Measurements from ENCODE around the gene CACNA1C.

CACNA1C gene

DNA sequence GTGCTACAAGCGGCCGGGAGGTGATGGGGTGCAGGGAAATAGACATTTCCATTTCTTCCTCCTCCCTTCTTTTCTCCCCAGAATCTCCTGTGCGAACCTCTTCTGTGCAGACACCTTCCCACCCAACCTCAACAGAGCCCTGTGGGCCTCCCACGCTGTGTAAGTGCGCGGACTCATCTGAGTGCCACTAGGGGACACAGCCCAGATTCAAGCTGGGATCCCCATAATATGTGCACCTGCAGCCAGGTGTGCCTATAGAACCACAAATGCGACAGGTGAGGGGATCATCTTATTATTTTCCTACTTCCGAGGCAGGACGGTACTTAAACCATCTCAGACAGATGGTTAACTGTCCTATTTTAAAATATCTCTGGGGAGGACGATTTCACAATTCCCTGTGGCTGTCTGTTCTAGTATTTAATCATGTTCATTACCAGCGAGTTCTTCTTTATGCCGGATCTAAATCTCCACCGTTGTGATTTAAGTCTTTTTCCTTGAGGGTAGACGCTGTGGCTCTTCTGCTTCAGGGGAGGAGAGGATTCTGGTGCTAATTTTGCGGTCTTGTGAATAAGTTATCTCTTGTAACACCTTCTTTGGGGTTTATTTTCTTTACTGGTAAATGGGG is 17.2 kb upstream of the CACNA1C start:
- DNase-seq: no peak

- DNase-seq: no peak
These were observed 13.8 kb upstream of the CACNA1C start for GRCh38 chr12:2039034-2039433.

- no peak for DNase-seq
These were observed 9.7 kb upstream of the CACNA1C start for GRCh38 chr12:2043054-2043453.

- no peak for DNase-seq
These were observed 8.6 kb upstream of the CACNA1C start for GRCh38 chr12:2044165-2044564.

- no peak for DNase-seq
These were observed 5.8 kb upstream of the CACNA1C start for GRCh38 chr12:2046957-2047356.

DNA sequence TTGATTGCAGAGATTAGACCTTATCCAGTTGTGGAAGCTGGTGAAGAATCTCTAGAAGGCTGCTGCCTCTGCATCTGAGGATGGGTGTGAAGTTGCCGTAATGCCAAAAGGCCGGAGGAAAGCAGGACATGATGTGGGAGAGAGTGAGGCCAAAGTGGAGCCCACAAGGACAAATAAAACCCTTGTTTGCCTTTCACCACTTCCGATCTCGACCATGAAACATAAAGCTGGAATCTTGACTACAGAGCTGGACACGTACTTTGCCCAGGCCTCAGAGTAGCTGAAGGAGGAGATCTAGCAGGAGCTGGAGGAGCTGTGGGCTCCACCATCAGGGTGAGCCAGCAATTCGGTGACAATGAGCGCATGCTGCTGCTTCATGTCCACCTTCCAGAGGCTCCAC is 5.0 kb upstream of the CACNA1C start:
- no peak for DNase-seq

GRCh38 chr12:2049604-2050540 is 2.9 kb upstream of the CACNA1C start:
- DNase-seq: no peak

GRCh38 chr12:2051700-2052621 is 826 bp upstream of the CACNA1C start:
- DNase-seq: no peak

GRCh38 chr12:2053691-2054090 is 904 bp downstream of the CACNA1C start:
- no peak for DNase-seq

DNA sequence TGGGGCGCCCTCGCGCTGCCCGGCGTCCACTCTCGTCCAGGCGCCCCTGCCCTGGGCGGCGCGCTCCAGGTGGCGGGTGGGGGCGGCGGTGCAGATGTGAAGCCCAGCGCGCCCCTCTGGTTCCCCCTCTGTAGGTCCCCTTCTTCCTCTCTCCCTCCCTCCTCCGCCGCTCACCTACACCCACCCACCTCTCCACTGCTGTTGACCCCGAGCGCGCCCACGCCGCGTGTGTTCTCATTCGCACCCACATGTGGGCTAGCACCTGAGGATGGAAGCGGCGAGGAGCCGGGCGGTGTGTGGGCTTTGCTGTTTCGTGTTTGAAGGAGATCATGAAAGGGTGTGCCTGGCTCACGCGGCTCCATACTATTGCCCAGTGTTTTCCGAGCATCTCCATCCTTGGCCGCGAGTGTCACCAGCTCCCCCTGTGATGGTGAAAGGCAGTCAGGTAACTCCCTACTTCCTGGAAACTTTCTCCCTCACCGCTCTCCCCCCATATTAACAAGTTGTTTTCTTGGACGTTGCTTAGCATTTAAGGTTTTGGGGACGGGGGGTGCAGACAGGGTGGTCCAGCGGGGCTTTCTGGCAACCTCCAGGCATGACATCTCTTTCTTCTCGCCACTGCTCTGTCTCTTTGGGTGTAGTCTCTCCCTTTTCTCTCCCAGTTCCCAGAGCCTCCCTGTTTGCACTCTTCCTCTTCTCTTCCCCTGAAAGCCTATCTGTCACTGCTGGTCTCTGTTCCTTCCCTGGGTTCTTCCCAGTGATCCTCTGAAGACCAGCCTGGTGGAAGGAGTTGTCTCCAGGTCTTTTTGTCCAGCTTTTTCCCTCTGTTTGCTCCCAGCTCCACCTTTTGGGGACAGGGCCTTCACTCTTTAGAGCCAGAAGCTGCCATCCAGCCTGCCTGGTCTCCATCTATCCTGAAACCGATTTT is 1.6 kb downstream of the CACNA1C start:
- no peak for DNase-seq

DNA sequence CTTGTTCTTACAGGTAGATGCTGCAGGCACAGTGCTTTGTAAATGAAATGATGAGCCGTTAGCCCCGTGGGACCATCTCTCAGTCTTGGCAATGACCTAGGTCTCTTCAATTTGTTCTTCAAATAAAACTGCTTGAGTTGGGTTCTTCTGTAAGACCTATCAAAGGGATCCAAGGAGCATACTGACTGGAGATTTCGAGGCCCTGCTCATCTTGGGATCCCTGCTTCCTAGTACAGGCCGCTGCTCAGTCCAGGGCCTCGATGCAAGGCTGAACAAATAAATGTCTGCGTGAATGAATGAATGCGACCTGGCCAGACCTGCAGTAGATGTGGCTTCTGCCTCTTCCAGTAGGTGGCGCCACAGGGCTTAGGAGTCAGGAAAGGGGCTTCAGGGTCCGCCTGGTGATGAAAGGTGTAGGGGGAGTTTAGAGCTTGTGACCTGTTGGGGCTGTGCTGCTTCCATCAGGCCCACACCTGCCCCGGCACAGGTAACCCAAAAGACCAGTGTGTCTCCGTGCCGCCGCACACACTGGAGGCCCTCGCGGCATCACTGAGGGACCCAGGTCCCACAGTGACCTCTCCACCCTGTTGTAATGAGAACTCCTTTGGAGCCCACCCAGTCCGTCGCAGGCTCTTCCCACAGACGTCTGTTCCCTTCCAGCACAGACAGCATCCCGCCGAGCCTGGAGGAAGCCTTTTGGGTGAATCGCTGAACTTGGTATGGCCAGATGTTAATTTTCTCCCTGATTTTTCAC is 4.4 kb downstream of the CACNA1C start:
- DNase-seq: no peak

- no peak for DNase-seq
These were observed 5.1 kb downstream of the CACNA1C start for GRCh38 chr12:2057795-2058408.

DNA sequence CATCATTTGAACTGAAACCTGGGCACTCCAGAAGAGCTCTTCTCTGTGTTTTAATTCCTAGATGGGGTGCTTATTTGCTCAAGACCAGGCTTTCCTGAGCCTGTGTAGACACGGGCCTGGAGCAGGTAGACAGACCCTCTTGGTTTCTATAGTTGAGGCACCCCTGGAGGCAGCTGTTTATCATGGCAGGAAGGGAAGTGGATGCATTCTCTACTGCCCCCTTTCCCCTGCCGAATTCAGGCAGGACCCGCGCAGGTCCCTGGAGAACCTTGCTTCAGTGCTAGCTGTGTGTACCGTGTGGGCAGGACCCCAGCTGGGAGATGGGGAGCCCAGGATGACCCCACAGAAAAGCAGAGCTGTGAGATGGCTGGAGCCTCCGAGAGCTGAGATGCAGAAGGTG is 6.0 kb downstream of the CACNA1C start:
- DNase-seq: no peak

DNA sequence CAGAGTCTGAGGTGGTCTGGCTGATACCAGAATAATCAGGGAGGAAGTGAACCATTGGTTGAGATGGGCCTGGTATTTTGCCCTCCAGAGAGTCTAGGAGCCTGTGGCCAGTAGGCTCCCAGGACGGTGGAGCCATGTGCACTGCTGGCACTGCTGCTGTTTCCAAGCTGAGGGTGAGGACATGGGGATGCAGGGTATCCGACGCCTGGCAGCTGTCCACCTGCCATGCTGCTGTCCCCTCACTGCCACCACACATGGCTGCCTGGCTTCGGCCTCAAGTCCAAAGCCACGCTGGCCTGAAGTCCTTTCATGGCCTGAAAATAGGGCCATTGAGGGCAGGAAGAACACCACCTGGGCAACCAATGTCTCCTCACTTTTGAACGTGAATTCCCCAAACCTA is 8.6 kb downstream of the CACNA1C start:
- no peak for DNase-seq

DNA sequence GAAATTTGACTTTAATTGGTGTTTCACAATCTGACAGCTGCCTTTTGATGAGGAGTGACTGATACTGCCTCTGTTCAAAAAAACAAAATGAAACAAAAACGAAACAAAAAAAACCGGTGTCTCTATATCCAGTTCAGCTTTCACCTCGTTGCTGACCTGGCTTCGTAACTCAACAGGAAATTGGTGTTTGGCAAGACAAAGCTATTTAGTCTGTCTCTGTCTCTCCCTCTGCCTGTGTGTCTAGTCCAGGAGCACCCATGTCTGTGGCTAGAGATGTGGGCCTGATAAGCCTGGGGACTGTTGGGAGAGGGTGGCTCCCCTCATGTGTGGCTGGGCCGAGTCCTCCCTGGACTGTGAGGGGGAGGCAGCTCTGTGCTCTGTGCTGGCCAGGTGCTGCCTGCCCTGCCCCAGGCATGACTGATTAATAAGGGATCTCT is 11.3 kb downstream of the CACNA1C start:
- DNase-seq: no peak

GRCh38 chr12:2068653-2069052 is 15.9 kb downstream of the CACNA1C start:
- DNase-seq: no peak

DNA sequence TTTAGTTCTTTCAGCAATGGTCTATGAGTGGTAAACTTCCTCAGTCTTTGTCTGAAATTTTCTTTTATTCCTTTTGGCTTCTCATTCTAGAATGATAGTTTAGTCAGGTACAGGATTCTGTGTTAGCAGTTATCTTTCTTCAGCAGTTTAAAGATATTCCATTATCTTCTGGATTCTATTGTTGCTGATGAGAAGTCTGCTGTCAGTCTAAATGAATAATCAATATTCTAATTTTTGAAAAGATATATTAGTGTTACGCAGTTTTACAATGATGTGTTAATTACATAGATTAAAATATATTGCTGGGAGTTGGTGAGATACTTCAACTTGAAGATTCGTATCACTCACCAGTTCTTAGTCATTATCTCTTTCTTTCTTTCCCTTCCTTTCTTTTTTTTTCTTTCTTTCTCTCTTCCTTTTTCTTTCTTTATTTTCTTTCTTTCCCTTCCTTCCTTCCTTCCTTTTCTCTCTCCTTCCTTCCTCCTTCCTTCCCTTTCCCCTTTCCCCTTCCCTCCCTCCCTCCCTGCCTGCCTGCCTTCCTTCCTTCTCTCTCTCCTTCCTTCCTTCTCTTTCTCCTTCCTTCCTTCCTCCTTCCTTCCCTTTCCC is 17.8 kb downstream of the CACNA1C start:
- no peak for DNase-seq

GRCh38 chr12:2074792-2075191 is 22.0 kb downstream of the CACNA1C start:
- DNase-seq: no peak

GRCh38 chr12:2075508-2076195 is 22.9 kb downstream of the CACNA1C start:
- no peak for DNase-seq

DNA sequence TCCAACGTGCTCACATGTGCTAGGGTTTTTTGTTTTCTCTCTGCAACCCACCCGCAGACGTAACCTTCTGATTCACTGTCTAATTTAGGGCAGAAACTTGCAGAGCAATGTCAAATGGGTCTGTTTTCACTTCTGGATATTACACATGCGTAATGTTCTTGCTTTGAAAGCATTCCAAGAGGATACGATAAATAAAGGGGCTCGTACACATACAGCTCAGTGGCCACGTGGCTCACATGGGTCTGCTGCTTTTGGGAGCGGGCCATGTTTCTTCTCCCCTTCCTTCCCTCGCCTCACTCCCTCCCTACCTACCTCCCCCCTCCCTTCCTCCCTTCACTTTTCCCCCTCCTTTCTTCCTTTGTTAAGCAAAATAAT is 23.4 kb downstream of the CACNA1C start:
- DNase-seq: no peak
